Measurements from ENCODE around the gene COL3A1.

Gene COL3A1

DNA sequence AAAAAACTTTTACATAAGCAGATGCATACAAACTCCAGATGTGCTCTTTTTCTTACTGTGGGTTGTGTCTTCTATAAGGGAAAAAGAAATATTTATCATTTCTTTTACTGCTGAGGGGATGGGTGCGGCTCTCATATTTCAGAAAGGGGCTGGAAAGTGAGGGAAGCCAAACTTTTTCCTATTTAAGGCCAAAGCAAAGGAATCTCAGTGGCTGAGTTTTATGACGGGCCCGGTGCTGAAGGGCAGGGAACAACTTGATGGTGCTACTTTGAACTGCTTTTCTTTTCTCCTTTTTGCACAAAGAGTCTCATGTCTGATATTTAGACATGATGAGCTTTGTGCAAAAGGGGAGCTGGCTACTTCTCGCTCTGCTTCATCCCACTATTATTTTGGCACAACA is at the start of gene COL3A1:
Gene COL3A1, plus strand, starts transcription at position 210 of the 400 bp plus-strand sequence. Its CDS starts 117 bp downstream, at position 327.
- no peak for DNase-seq (ENCODE audit: low spot score)

DNA sequence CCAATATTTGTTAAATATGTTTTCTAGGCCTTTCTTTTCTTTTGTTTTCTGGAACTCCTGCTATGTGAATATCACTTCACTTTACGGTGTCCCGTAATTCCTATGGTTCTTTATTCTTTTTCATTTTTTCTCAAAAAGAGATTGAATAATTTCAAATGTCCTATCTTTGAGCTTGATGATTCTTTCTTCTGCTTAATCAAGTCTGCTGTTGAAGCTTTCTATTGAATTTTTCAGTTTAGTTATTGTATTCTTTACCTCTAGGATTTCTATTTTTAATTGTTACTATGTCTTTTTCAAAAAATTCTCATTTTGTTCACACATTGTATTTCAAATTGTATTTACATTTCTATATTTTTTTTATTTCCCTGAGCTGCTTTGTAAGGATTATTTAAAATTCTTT is 45.5 kb upstream of the COL3A1 start:
- DNase-seq (ENCODE audit: low spot score), result no peak

DNA sequence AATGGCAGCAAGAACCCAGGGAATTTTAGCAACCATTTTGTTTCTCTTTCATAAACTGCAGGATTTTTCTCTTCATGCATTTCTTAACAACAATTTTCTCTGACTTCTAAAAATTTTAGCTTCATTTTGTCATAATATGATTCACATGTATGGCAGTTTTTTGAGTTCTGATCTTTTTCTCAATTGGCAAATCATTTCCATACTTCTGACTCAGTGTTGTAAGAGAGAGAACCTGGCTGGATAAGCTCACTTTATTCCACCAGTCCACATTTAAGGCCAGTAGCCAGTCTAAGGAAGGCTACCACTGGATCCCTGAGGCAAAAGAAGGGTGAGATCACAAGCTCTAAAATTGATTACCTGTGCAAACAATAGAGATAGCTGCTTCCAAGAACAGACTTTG is 42.8 kb upstream of the COL3A1 start:
- no peak for DNase-seq (ENCODE audit: low spot score)

DNA sequence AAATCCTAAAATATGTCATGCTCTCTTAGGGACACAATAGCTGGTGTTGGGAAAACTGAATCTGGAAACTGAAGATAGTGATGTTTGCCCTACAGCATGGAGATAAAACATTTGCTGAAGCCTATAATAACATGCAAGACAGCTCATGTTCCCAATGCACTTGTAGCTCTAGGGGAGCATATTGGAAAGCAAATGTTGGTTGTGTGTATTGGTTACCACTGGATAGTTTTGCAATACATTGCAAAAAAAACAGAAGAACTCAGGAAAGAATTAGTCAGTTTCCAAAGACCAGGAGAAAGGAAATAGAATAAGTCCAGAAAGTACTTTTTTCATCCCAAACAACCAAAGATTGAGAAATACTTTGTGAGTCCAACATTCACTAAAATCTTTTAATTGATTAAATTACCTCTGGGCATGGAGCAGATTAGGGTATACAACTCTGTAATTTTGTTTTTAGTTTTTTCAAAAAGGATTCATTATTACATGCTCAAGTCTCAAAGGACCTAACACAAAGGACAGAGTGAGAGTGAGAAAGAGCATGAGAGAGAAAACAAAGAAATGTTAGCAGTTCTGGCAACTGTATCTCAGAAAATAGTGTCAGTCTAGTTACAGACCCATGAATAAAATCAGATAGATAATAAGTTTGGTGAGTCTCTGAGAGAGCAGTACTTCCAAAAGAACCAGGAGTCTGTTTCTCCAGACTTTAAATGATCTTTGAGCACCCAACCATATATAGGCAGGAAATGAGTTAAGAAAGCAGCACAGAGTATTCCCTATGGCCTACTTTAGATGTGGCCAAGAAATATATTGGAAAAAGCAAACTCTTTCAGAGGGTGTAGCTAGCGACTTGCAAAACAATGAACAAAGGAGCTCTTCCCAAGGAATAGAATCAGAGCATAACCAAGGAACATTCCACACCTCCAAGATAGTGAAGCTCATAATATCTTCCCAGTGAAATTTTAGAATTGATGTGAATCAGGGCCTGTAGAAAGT is 36.6 kb upstream of the COL3A1 start:
- DNase-seq (ENCODE audit: low spot score), result no peak

DNA sequence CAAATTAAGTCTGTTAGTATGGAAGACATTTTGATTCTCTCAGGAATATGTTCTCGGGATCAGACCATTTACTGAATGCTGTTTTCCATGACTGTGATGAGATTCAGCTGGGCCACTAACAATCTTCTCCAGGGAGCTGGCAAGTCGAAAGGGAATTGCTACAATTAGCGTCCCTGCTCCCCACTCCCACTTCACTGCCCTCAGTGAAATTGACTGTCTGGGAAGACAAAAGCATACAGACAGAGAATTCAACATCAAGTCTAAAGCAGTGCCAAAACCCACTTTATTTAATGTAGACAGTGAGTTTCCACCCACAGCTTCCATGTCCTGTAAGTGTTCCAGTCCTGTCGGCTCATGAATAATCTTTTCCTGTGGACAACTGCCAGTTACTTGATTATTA is 34.0 kb upstream of the COL3A1 start:
- no peak for DNase-seq (ENCODE audit: low spot score)

DNA sequence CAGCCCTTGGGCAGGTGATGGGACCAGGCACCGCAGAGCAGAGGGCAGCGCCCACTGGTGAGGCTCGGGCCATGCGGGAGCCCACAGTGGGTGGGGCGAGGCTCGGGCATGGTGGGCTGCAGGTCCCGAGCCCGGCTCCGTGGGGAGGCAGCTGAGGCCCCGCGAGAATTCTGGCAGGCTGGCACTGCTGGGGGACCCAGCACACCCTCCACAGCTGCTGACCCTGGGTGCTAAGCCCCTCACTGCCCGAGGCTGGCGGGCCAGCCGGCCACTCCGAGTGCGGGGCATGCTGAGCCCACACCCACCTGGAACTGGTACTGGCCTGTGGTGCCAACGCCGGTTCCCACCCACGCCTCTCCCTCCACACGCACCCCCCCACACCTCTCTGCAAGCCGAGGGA is 29.7 kb upstream of the COL3A1 start:
- no peak for DNase-seq (ENCODE audit: low spot score)

DNA sequence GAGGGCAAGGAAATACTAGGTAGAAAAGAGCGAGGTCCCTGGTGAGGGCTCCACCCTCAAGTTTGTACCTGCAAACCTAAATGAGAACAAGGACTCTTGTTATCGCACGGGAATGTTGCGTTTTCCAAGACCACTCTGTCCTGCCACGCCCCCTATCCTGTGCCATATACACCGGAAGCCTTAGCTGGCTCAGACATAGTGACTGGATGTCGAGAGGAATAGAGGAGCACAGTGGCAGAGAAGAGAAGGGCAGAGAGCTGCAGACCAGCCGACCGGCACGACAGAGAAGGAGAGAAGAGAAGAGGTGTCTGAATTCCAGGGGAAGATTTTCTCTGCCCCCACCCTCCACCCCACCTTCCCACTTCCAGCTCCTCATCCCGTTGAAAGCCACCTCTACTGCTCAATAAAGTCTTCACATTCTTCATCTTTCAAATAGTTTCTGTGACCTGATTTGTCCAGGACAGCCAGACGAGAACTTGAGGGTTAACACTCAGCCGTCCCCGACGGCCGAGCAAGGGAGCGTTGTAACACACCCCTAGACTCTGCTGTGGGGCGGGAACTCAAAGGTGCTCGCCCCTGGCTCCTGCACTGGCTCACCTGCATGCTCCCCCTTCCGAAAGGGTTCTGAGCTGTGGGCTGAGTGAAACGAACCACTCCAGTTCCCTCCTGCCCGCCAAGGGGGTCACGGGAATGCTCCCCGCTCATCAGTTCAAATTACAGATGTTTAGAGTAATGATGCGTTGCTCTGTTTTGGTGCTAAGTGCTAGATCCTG is 24.9 kb upstream of the COL3A1 start:
- no peak for DNase-seq (ENCODE audit: low spot score)

DNA sequence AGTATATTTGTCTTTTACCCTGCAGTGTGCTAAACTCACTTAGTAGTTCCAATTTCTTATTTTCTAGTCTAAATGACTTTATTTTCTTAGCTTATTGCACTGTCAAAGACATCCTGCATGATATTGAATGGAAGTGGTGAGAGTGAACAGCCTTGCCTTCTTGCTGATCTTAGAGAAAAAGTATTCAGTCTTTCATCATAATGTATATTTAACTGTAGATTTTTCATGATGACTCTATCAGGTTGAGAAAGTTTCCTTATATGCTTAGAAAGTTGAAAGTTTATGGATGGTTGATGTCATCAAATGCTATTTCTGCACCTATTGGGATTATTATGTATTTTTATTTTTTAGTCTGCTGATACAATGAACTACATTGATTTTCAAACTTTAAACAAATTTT is 21.3 kb upstream of the COL3A1 start:
- no peak for DNase-seq (ENCODE audit: low spot score)

DNA sequence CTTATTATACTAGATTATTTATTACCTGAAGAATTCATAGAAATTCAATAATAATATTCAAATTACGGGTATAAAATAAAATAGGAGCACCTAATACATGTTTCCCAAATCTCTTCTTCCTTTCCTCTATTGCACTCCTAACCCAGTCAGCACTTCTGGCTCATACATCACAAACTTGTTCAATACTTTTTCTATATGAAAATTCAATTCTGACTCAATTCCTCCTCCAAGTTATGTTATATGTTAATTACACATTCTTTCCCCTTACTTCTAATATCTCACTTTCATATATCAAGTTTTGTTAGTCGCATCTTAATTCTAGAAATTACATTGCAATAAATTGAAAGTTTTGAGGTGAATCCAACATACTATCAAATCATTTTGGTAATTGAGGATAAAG is 17.9 kb upstream of the COL3A1 start:
- no peak for DNase-seq (ENCODE audit: low spot score)

DNA sequence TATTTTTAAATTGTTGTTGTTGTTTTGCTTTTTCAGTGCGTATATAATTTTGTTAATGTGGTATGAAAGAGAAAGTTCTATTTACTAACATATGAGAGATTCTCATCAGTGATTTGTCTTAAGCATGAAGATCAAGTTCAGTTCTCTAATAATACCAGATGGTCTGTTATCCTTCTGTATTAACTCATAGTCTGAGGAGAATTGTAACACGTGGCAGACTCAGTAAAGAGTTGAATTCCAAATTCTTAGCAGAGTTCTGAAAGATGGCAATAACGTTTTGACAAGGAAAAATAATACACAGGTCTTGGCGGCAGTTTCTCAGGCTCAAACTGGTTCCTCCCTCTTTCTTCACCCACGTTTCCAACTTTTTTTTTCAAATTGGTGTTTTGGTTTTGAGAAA is 17.2 kb upstream of the COL3A1 start:
- no peak for DNase-seq (ENCODE audit: low spot score)

DNA sequence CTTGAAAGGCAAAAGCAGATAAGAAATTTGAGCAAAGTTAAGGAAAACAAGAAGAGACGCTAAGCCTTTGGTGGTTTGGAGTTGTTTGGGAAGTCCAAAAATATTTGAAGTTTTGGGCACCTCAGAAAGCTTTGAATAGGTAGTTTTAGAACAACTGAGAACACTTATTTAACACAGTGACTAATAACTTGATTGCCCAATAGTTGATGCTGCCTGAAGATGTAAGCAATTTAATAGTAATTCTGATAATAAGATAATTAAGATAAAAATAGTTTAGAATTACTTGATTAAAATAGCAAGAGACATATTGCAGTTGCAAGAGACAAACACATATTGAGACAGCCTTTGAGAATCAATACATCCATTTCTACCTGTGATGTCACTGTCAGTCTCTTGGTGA is 16.5 kb upstream of the COL3A1 start:
- DNase-seq (ENCODE audit: low spot score), result no peak

DNA sequence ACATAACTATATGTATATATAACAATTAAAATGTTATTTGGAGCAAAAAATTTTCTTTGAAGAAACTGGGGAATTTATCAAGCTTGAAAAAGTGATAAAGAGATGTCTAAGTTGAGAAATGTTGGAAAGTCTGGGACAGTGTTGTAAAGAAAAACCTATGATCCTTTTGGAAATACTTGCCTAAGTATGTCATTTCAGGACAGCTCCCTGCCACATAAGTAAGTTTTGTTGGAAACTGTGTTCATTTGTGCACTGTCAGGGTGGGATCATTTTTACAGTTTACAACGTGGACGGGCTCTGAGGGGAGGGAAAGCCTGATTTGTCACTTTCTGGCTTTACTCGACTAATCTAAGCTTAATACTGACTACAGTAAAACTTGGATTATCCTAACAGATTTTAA is 10.4 kb upstream of the COL3A1 start:
- no peak for DNase-seq (ENCODE audit: low spot score)

DNA sequence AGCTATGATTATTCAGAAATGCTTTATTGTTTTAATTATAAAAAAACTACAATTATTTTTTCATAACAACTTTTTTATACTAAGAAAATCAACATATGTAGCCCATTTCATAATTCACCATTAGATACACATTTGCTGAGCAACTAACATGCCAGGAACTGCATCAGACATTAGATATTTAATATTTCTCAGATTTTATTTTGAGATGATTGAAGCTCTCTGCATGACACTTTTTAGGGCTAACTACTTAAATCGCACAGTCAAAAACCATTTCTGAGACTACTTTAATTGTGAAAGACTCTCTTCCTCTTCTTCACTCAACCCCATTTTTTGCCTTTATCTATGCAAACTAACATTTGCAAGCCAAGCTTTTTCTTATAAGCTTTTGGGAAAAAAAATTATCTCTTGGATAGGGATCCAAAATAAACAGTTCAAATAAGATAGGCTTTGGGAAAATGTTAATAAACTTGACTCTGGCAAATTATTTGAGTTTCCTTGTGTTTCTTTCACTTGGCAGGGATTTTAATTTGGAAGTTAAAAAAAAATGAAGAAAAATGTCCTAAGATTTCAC is 9.1 kb upstream of the COL3A1 start:
- no peak for DNase-seq (ENCODE audit: low spot score)

DNA sequence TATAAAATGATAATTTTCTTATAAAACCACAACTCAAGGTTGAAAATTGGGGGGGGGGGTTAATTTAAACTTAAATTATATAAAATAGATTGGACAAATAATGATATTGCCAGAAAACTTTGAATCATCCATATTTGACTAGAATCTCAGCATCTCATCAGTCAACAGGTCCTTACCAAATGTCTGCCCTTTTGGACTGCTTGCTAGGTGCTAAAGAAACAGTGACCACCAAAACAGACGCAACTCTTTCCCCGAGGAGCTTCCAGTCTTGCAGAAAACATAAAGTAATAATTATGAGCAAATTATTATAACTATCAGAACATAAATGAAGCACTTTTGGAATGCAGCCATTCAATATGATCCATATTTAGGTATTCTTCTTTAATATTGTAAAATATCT is 8.6 kb upstream of the COL3A1 start:
- DNase-seq (ENCODE audit: low spot score), result no peak

DNA sequence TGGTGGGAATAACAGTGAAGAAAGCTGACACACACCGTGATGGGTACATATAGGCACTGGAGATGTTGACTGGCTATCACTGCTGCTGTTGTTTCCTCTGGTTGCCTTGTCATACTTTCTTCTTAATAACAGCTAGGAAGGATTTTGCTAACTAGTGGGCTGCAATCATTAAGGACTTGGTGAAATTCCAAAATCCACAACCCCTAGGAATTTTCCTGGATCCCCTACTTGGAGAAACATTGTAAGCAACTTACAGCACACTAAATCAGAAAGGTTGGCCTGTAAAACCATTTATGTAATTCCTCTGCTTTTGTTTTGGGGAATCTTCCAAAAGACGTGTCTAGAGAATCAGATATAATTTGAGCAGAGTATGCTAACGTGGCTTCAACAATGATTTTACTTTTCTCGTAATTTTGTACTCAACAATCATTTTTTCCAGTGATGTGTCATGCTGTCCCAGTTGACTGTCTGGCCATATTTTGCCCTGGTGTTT is 8.0 kb upstream of the COL3A1 start:
- DNase-seq (ENCODE audit: low spot score), result no peak

DNA sequence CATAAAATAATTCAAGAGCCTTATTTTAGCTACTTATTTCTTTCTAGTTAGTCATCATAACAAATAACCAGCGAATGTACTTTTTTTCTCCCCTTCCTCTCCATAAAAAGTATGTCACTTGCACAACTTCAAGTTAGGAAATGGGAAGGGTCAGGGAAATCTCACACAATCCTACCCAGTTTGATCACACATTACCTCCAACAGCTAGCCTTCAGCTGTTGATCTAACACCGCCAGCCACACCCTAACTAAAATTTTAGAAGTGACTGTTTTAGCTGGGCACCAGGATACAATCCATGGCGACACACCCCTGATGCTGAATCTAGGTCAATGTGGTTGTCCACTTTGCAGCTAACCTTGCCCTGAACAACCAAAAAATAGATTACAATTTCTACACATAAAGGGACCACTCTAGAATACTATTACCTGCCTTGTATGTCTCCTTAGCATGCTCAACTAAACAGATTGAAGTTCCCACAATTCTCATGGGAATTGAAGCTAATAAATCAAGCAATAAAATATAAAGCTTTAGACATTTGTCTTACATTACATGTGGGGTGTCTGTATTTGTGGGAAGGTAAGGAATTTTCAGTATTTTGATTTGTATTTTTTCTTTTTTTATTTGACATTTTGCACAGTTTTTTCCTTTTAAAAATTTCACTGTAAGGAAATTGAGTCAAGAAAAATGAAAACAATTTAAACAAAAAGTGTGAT is 7.3 kb upstream of the COL3A1 start:
- no peak for DNase-seq (ENCODE audit: low spot score)

DNA sequence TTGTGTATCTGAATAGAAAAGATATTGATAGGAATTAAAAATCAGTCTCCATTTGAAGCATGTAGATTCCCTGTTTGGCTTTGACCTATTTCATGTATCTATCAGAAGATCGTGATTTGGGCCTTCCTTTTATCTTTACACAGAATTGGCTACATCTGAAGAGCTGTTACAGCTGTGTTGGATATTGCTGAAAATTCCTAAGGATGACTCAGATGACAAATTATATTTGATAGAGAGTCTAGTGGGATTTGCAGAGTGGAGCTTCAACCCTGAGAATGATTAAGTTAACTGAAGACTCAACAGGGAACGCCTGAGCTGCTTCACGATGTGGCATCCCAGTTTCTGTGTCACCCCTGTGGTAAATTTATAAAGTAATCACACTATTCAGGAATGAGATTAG is 4.9 kb upstream of the COL3A1 start:
- DNase-seq (ENCODE audit: low spot score), result no peak

DNA sequence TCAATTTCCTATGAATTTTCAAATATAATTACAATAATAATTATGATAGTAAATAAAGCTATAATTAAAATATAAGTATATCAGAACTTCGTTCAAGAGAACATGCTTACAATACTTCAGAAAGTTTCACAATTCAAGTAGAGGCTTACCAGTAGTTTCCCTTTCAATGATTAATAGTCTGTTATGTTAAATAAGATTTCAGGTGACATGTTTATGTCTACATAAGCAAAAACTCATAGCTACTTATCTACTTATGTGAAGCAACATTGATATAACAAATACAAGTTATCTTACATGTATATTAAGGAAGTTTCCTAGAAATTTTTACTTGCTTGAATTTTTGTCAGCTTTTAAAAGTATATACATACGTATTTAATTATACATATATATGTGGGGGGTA is 4.5 kb upstream of the COL3A1 start:
- no peak for DNase-seq (ENCODE audit: low spot score)

DNA sequence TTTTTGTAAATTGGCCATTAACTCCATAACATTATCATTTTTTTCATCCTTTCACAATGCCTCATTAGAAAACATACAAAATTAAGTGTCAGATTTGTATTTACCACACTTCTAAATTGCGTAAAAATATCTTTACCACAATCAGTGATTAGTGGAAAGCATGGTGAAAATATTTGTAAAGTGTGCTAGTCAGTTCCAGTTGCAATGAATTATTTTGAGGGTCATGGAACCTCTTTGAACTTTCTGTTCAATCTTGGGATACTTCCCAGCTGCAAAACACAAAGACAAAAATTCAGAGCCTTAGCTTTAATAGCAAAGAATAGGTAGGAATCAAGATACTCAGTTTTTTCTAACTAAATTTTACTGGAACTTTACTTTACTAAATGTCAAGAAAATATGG is 4.0 kb upstream of the COL3A1 start:
- no peak for DNase-seq (ENCODE audit: low spot score)

DNA sequence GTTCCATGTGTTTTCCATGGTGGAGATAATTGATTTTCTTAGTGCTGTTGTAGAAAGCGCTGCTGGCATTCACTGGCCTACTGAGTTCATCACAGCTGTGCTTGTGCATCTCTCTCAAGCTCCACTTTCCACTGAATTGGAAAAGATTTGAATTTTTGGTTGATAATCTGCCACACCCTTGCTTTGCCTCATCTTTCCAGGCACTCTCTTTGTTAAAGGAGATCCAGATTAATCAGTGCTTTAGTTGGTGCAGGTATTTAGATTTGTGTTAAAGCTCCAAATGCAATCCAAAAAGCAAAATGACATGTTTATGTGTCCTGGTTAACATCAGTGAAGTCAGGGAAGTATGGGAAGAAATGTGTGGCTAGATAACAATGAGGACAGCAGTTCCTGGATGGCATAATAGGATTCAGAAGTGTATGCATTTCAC is 2.7 kb upstream of the COL3A1 start:
- DNase-seq (ENCODE audit: low spot score), result no peak

DNA sequence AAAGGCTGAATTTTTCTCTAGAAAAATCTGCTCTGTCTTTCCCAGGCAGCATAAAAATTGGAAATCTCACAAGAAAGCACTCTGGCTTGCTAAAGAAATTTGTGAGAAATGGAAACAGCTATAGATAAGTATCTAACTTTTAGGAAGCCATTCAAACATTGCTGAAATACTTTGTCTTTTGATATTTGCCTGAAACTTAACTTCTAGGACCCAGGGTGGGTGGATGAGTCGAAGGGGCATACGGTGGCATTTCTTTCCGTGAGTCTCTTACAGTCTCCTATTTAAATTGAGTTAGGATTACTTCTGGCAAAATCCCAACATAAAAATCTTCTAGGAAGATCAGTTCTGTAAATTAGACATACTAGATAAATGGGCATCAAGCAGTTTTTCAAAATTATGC is 532 bp upstream of the COL3A1 start:
- DNase-seq (ENCODE audit: low spot score), result no peak

DNA sequence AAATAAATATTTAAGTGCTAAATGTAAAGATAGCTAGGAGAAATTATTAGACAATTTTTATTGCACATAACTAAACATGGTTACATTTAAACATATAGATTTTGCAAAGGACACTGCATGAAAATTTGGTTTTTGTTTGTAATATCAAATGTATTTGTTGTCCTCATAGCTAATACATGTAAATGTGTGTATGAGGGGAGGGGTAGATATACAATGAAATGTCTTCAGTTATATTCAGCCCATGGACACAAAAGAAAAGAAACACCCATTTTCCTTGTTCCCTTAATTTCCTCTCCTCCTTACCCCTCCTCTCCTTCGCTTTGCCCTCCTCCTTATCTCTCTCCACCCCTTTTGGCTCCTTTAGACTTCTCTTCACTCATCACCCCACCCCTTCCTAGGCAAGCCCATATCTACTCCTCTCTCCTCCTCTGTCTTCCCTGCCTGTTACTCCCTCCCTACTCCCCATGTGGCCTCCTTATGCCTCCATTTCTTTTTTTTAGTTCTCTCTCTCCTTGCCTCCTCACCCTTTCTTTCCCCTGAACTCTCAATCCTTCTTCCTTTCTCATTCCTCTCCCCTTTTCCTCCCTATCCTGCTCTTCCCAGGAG is 1.4 kb downstream of the COL3A1 start:
- no peak for DNase-seq (ENCODE audit: low spot score)
